Activated T-helper 1 cell treated with anti-CD3 and anti-CD28 coated beads, Interleukin-12 subunit alpha, Interleukin-12 subunit beta, Interleukin-2, Interleukin-4 antibody, amounts not matched to agents 30 ng/mL and 10 ng/mL and 1 ng/mL, durations not matched to agents 14 hours and 24 hours and 36 hours (primary cell): Measurements from ENCODE around the gene RHOH. TPM values are rescaled to one million over a fixed set of nuclear protein-coding genes. Genes with fewer than 3 reads are reported as not detected.

ENCODE experiments used
- DNase-seq: peaks from one replicate; pipeline ENCODE4 v3.0.0; 2021; ENCODE audit warnings: low spot score
- H3K27ac Mint-ChIP-seq: one replicate; pipeline ENCODE4 v1.8.0; 2021; ENCODE audit warnings: mild to moderate bottlenecking, mixed read lengths
- H3K27me3 Mint-ChIP-seq: one replicate; pipeline ENCODE4 v1.8.0; 2022; ENCODE audit warnings: mild to moderate bottlenecking, moderate library complexity, mixed read lengths; ENCODE audit not compliant: insufficient read depth
- H3K36me3 Mint-ChIP-seq: one replicate; pipeline ENCODE4 v1.8.0; 2021; ENCODE audit warnings: low read depth, mixed read lengths
- H3K4me1 Mint-ChIP-seq: one replicate; pipeline ENCODE4 v1.8.0; 2021; ENCODE audit warnings: low read depth, mixed read lengths
- H3K4me3 Mint-ChIP-seq: one replicate; pipeline ENCODE4 v1.8.0; 2021; ENCODE audit warnings: mild to moderate bottlenecking, moderate library complexity, mixed read lengths
- H3K9me3 Mint-ChIP-seq: one replicate; pipeline ENCODE4 v1.8.0; 2021; ENCODE audit warnings: mixed read lengths
- intact Hi-C: fragments of 100-400 bp; cut with micrococcal nuclease; formaldehyde crosslinking; loops from one replicate; pipeline ENCODE4 v1.15.1; 2024
- total RNA-seq: library from RNA; stranded (reverse); gene quantifications from 2 replicates; pipeline ENCODE4 v1.2.3, GENCODE V29; 2022

RHOH gene
- total RNA-seq, 1 donor from 2014 or later, result 105 TPM

DNA sequence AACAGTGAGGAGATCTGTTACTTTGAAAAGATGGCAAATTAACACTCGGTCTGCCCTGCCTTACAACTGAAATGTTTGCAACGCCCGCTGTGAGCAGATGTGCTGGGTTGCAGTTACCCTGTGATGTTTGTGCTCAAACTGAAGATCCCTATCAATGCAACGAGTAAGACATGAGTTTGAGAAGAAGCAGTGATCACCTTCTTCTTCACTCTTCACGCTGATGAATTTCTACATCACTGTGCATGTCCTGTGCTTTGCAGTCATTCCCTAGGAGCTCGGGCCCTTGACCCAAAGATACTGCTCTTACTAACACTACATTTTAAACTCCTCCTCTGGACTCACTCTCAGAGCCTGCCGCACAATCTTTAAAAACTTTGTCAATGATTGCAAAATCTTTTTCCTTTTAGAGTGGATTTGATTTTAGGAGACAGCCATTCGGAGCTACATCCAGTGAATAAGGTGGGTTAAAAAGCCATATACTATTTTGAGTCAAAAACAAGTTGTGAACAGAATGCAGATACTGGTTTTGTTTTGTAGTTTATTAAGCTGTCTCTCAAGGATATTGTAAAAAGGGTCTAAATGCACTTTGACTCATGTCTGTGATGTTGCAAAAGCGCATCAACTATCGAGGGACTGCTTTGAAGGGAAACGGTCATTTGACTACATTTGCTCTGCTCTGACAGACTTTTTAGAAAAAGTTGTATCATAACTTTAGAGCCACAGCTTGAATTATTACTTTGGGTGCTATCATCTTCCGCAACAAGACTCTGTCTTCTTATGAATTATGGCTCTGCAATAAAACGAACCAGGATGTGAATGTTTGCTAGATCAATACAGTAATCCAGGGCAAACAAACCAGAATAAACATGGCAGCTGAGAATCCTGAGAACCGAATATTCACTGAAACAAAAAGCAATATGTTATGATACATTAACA, 5.7 kb upstream of the RHOH start:
- DNase-seq, result no peak

DNA sequence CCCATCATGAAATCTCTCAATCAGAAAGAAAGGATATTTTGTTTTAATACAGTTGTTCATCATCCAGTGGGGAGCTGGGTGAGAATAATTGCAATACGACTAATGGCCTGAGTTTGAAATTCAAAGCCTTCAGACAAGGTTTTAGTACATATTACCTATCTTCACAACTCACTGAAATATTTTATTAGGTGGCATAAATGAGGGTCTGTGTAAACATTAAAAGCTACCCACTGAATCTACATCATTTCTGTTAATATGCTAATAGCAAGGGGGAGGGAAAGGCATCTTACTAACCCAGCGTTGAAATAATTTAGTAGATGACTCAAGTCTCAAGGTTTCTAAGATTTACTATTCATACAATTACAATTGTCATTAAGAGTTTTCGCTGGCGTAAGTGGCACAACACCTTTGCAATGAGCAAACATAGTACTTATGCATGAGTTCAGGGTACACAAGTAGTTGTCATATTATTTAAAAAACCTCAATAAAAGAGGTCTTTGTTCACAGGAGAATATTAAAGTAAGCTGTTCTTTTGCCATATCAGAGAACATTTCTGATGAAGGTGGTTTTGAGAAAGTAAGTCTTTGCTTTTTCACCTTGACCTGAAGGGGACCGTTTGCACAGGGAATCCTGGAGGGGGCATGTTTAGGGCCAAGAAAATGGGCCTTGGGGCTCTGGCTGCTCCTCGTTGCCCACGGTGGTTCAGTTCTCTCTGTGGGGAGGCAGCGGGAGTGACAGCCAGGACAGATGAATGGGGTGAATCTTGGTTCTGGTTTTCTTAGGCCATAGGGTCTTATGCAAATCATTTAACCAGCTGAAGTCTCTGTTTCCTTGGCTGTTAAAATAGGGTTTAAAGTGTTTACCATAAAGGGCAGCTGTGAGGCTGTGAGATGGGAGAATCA, 4.5 kb upstream of the RHOH start:
- Mint-ChIP-seq H3K4me3 (peak overlapping the region; percentile 84), H3K27me3 (no peaks in the 10 kb centered on the region), H3K4me1 (peaks cover 86% of the 10 kb centered on the region), H3K36me3 (peaks cover 5% of the 10 kb centered on the region), H3K9me3 (peaks cover 5% of the 10 kb centered on the region), H3K27ac (peak overlapping the region; percentile 99)
- intact Hi-C loops, result loop anchor here (1.0 to 5.0 kb wide), 3 partner anchors 8 to 215 kb away; partner anchors contain the start of gene PDS5A
- DNase-seq, result no peak

More for the DNA sequence above, 5.7 kb upstream of the RHOH start:
- Mint-ChIP-seq H3K27me3 (no peaks in the 10 kb centered on the region), H3K27ac (peak overlapping the region; percentile 95), H3K4me3 (peak overlapping the region; percentile 84), H3K36me3 (peaks cover 4% of the 10 kb centered on the region), H3K9me3 (peaks cover 5% of the 10 kb centered on the region), H3K4me1 (peaks cover 89% of the 10 kb centered on the region)
- intact Hi-C loops, result loop anchor here (1.0 to 5.0 kb wide), 3 partner anchors 36 to 214 kb away; partner anchors contain the start of gene PDS5A

DNA sequence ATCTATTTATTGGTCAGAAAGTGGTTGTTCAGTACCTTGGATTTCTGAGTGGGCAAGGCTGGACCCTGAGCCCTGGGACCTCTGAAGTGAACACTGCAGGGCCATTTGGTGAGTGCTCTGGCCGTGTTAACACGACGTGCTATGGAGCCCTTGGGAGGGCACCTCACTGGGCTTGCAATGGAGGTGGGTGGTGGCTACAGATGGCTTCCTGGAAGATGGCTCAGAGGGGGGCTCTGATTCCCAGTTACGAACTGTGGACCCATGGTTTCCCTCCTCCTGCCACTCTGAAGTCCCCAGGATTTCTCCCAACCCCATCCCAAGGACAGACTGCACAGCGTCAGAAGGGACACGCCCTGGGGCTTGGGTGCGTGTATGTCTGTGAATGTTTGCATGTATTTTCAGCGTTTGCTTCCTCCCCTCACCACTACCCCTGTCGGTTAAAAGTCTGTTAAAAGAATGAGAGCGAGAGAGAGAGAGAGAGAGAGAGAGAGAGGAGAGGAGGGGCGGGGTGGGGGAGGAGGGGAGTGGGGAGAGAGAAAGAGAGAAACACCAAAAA, 3.7 kb upstream of the RHOH start:
- intact Hi-C loops, result loop anchor here (5.0 kb wide), 2 partner anchors 34 to 216 kb away; partner anchors contain the start of gene PDS5A
- peak overlapping the region; percentile 99 for H3K27ac Mint-ChIP-seq
- H3K27me3 Mint-ChIP-seq, result no peaks in the 10 kb centered on the region
- peaks cover 6% of the 10 kb centered on the region for H3K36me3 Mint-ChIP-seq
- H3K4me3 Mint-ChIP-seq, result peak overlapping the region; percentile 84
- no peak for DNase-seq
- peaks cover 79% of the 10 kb centered on the region for H3K4me1 Mint-ChIP-seq
- peaks cover 5% of the 10 kb centered on the region for H3K9me3 Mint-ChIP-seq

DNA sequence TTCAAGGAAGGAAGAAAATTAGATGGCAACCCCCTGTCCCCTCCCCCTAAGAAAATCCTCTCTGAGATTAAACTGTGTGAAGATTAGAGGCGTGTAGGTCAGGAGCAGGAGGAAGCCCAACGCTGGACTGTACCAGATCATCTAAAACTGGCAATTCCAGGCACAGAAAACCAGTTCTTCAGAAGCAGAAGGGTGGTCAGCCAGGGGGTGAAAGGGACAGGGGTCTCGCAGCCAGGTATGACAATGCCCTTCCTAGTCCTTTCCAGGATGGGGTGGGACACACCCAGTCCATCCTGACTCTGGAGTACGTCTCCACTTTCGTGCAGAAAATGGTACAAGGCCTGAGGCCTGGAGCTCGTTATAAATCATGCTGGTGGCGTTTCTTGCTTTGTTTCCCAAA, 3.3 kb upstream of the RHOH start:
- no peaks in the 10 kb centered on the region for H3K27me3 Mint-ChIP-seq
- no peak for DNase-seq
- H3K4me3 Mint-ChIP-seq, result peak overlapping the region; percentile 84
- peaks cover 79% of the 10 kb centered on the region for H3K4me1 Mint-ChIP-seq
- intact Hi-C loops, result loop anchor here (5.0 kb wide), 2 partner anchors 34 to 216 kb away; partner anchors contain the start of gene PDS5A
- peaks cover 5% of the 10 kb centered on the region for H3K9me3 Mint-ChIP-seq
- H3K36me3 Mint-ChIP-seq, result peaks cover 11% of the 10 kb centered on the region
- H3K27ac Mint-ChIP-seq, result peak overlapping the region; percentile 99

DNA sequence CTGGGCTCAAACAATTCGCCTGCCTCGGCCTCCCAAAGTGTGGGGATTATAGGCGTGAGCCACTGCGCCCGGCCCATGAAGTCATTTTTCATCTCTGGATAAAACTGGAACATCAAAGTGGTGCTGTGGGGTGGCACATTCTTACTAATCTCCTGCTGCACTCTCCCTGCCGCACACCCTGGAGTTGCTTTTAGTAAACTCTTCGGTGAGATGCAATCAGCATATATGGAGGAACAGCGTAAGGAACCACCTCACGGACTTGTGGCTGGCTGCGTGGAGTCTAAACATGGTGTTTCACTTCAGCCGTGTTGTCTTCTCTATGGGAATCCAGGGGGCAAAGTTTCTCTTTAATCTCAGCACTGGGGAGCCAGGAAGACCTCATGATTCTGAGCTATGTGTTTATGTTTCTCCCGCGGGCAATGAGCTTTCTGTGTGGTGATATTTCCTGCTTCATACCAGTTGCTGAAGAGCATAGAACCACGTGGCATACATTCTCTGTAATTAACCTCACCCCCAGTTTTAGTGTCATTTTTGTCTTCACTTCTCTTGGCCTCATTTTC, 2.1 kb upstream of the RHOH start:
- intact Hi-C loops, result loop anchor here (5.0 kb wide), 3 partner anchors 33 to 842 kb away; partner anchors contain the start of gene PDS5A
- H3K36me3 Mint-ChIP-seq, result peaks cover 19% of the 10 kb centered on the region
- peak overlapping the region; percentile 97 for H3K27ac Mint-ChIP-seq
- peak overlapping the region; percentile 95 for H3K4me3 Mint-ChIP-seq
- no peak for DNase-seq
- peaks cover 70% of the 10 kb centered on the region for H3K4me1 Mint-ChIP-seq
- H3K27me3 Mint-ChIP-seq, result no peaks in the 10 kb centered on the region
- H3K9me3 Mint-ChIP-seq, result peaks cover 5% of the 10 kb centered on the region

DNA sequence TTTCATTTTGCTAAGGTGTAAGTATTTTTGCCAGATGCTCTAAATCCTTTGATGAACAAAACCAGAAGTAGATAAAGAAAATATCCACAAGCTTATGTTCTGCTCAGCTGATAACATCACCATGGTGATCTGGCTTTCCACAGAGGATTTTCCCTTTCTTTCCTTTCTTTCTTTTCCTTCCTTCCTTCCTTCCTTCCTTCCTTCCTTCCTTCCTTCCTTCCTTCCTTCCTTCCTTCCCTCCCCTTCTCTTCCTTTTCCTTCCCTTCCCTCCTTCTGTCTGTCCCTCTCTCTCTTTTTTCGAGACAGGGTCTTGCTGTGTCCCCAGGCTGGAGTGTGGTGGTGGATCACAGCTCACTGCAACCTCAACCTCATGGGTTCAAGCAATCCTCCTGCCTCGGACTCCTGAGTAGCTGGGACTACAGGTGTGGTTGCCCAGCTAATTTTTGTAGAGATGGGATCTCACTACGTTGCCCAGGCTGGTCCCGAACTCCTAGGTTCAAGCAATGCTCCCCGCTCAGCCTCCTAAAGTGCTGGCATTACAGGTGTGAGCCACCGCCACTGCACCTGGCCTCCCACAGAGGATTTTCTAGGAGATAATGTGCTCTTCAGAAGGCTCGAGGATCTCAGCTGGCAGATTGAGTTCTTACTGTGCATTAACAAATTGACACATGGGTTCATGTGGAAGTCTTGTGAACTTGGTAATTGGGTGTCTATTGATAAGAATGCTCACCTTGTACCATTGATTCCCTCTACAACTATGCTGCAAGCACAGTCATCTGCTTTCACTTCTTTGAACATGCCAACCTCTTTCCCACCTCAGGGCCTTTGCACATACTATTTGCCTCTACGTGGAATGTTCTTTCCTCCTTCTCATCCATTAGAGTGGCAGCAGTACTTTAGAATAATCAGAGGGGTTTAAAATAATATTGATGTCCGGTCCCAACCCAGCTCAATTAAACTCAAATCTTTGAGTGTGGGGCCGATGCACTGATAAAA, 1.4 kb upstream of the RHOH start:
- intact Hi-C loops, result loop anchor here (1.0 to 5.0 kb wide), 3 partner anchors 114 to 843 kb away; no protein-coding TSS in a partner anchor
- Mint-ChIP-seq H3K4me1 (peaks cover 70% of the 10 kb centered on the region), H3K36me3 (peaks cover 22% of the 10 kb centered on the region), H3K27ac (peak overlapping the region; percentile 97), H3K9me3 (peaks cover 5% of the 10 kb centered on the region), H3K4me3 (peak overlapping the region; percentile 95), H3K27me3 (no peaks in the 10 kb centered on the region)
- no peak for DNase-seq

DNA sequence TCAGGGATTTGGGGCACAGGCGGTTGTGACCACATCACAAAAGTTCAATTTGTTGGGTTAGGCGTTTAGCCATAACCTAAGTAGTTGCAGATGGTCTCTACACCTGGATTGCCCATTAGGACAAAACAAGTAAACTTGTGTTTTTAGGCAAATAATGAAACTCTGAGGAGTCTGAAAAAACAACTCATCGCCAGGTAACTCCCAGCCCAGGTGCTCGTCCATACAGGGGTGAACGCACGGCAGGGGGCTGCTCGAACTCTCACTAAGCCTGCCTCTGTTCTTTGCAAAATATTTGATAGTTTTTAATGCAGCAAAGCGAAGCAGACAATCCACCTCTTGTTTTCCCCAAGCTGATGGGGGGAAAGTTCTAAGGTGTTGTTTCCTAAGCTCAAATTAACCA, 559 bp upstream of the RHOH start:
- Mint-ChIP-seq H3K36me3 (peaks cover 30% of the 10 kb centered on the region), H3K9me3 (peaks cover 5% of the 10 kb centered on the region), H3K4me1 (peaks cover 70% of the 10 kb centered on the region), H3K4me3 (peak overlapping the region; percentile 95), H3K27ac (peak overlapping the region; percentile 97), H3K27me3 (no peaks in the 10 kb centered on the region)
- intact Hi-C loops, result loop anchor here (1.0 to 5.0 kb wide), 3 partner anchors 113 to 844 kb away; no protein-coding TSS in a partner anchor
- no peak for DNase-seq

DNA sequence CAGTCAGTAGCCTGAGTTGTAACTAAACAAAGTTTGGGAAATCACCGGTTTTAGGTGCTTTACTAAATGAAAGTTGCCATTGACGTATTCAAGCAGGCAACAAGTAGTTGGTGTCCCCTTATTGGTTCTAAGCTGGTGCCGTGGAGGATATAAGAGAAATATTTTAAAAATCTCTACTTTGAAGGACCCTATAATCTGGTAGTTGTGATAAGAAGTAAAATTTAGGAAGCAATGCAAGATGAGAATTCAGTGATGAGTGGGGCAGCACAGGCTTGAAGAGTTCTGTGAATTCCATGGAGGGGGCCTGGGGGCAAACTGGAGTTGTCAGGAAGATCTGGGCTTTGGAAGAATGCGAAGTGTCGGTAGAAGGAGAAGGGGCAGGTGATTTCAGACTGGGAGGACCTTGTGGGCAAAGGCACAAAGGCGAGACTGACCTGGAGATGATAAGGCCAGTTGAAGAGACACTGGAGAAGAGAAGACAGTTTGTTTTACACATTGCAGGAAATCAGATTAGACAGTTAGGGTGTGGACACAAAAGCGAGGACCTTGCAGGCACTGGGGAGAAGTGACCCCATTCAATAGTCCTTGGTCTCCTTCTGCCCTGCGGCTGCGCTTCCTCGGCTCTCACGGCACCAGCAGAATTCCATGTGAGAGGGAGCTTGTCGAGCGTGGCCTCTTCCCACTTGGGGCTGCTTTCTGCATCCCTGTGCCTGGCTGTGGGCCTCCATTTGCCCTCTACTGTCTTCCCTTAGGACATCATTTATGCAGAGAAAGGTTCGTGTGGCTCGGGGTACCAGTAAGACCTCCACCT, 1.3 kb downstream of the RHOH start:
- Mint-ChIP-seq H3K36me3 (peaks cover 39% of the 10 kb centered on the region), H3K4me1 (peaks cover 62% of the 10 kb centered on the region), H3K9me3 (peaks cover 5% of the 10 kb centered on the region), H3K27ac (peak overlapping the region; percentile 97), H3K27me3 (no peaks in the 10 kb centered on the region), H3K4me3 (peak overlapping the region; percentile 95)
- no peak for DNase-seq
- intact Hi-C loops, result loop anchor here (5.0 kb wide), 1 partner anchor 846 kb away; no protein-coding TSS in a partner anchor

DNA sequence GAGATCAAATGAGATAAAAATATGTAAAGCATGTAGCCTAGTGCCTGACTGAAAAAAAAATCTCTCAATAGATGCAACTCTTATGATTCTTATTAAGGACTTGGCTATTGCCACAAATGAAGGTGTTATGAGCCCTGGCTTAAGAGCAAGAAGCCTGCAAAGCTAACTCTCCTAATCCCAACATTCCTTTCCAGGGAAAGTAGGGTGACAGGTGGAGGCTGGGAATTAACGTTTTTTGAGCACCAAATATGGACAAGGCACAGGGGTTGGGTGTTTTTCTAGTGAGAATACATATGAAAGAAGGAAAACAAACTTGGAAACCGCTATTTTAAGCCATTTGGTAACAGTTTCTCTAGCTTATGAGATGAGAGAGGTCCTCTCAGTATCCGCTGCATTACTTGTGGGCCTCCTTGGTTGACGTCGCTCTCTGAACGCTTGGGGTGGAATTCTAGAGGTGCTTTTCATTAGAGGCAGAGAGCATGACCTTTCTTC, 2.4 kb downstream of the RHOH start:
- Mint-ChIP-seq H3K4me1 (peaks cover 60% of the 10 kb centered on the region), H3K4me3 (peak overlapping the region; percentile 95), H3K36me3 (peaks cover 46% of the 10 kb centered on the region), H3K9me3 (peaks cover 5% of the 10 kb centered on the region), H3K27me3 (no peaks in the 10 kb centered on the region), H3K27ac (peak overlapping the region; percentile 97)
- intact Hi-C loops, result loop anchor here (5.0 kb wide), 1 partner anchor 847 kb away; no protein-coding TSS in a partner anchor
- DNase-seq, result no peak
